Chondrocyte (in vitro differentiated cells): ENCODE results near the gene OR4K5. TPM values are rescaled to one million over a fixed set of nuclear protein-coding genes. Genes with fewer than 3 reads are reported as not detected.
A peak's percentile ranks its signal among the peaks of the same experiment; 100 is the strongest.

Experiments used
- DNase-seq: peaks from one replicate; pipeline ENCODE4 v3.0.0; 2021; ENCODE audit warnings: mixed read lengths, low spot score
- H3K27ac Mint-ChIP-seq: one replicate; pipeline ENCODE4 v1.8.0; 2021; ENCODE audit warnings: mild to moderate bottlenecking, moderate library complexity, mixed read lengths; ENCODE audit not compliant: unreplicated experiment
- H3K27me3 Mint-ChIP-seq: 2 replicates; pipeline ENCODE4 v1.8.0; 2021; ENCODE audit warnings: low read depth, mixed read lengths
- H3K36me3 Mint-ChIP-seq: 2 replicates; pipeline ENCODE4 v1.8.0; 2021; ENCODE audit warnings: low read depth, mixed read lengths
- H3K4me1 Mint-ChIP-seq: 2 replicates; pipeline ENCODE4 v1.8.0; 2021; ENCODE audit warnings: low read depth, mild to moderate bottlenecking, mixed read lengths
- H3K4me3 Mint-ChIP-seq: one replicate; pipeline ENCODE4 v1.8.0; 2021; ENCODE audit warnings: mild to moderate bottlenecking, moderate library complexity, mixed read lengths; ENCODE audit not compliant: unreplicated experiment
- H3K9me3 Mint-ChIP-seq: 2 replicates; pipeline ENCODE4 v1.8.0; 2021; ENCODE audit warnings: low read depth, mixed read lengths
- long read RNA-seq: library from polyadenylated mRNA; stranded (forward); transcript quantifications from one replicate; pipeline ENCODE4 v2.0.0, GENCODE V29; 2021
- total RNA-seq: library from RNA; stranded (reverse); gene quantifications from 3 replicates; pipeline ENCODE4 v1.2.1, GENCODE V29; 2021
- TF ChIP-seq, protein P1 (sequence below): fragments of 200-600 bp; sonication (generic); IDR thresholded peaks from 2 replicates; pipeline ENCODE4 v1.5.0; 2021; ENCODE audit warnings: antibody characterized with exemption, mild to moderate bottlenecking, moderate library complexity

Gene OR4K5, protein sequence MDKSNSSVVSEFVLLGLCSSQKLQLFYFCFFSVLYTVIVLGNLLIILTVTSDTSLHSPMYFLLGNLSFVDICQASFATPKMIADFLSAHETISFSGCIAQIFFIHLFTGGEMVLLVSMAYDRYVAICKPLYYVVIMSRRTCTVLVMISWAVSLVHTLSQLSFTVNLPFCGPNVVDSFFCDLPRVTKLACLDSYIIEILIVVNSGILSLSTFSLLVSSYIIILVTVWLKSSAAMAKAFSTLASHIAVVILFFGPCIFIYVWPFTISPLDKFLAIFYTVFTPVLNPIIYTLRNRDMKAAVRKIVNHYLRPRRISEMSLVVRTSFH
- not detected in 3 replicates for total RNA-seq
- long read RNA-seq = 0 reads

DNA sequence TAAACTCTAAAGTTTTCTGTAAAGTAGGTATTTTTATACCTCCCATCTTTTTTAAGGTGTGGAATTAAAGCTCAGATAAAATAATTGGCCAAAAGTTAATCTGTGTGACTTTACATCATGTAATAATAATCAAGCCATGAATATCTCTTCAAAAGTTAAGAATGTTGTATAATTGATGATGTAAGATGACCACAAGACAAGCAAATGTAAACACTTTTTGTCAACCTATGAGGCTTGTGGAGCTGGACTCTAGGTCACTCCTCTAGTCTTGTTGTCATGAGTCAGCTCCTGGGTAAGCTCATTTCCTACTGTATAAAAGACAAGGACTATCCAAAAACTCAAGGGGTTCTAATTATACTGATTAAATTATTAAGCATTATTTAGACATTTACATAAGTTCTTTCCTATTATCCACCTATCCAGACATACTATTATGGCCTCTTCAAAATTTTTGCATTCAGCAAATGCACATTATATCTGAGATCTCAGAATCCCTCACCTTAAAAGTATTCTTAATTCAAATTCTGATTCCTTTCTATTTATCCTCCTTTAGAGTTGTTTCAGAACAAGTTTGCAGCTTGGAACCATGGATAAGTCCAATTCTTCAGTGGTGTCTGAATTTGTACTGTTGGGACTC is at the start of gene OR4K5:
TSS of gene OR4K5 (plus strand) at position 587 of the 637 bp plus-strand sequence. CDS start at position 587, 0 bp downstream.
- DNase-seq = no peak
- no peaks in the 10 kb centered on the region for H3K4me1 Mint-ChIP-seq
- H3K4me3 Mint-ChIP-seq = no peak within 1 kb of the TSS
- TF ChIP-seq, protein P1, sequence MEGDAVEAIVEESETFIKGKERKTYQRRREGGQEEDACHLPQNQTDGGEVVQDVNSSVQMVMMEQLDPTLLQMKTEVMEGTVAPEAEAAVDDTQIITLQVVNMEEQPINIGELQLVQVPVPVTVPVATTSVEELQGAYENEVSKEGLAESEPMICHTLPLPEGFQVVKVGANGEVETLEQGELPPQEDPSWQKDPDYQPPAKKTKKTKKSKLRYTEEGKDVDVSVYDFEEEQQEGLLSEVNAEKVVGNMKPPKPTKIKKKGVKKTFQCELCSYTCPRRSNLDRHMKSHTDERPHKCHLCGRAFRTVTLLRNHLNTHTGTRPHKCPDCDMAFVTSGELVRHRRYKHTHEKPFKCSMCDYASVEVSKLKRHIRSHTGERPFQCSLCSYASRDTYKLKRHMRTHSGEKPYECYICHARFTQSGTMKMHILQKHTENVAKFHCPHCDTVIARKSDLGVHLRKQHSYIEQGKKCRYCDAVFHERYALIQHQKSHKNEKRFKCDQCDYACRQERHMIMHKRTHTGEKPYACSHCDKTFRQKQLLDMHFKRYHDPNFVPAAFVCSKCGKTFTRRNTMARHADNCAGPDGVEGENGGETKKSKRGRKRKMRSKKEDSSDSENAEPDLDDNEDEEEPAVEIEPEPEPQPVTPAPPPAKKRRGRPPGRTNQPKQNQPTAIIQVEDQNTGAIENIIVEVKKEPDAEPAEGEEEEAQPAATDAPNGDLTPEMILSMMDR = no peak
- no peak within 1 kb of the TSS for H3K27ac Mint-ChIP-seq
- no peaks in the 10 kb centered on the region for H3K27me3 Mint-ChIP-seq
- peaks cover 6% of the 10 kb centered on the region for H3K9me3 Mint-ChIP-seq
- no peaks in the 10 kb centered on the region for H3K36me3 Mint-ChIP-seq

DNA sequence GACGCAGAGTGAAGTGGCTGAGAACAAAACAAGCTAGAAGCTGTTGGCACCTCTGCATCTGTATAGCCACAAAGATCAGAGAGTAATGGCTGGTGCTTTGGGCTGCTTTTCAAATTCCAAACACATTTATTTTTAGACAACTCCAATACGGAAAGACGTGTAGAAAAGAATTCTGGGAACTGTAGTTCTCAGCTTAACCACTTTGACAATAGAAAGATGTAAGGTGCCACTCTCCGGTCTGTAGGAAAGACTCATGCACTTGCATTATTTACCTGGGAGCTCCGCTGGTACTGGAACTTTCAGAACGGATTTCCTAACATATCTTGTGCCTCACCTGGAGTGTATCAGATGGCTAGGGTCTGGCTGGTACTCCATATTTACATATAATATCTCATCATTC is 47.2 kb upstream of the OR4K5 start:
- Mint-ChIP-seq H3K4me1 (no peaks in the 10 kb centered on the region), H3K36me3 (no peaks in the 10 kb centered on the region), H3K27me3 (no peaks in the 10 kb centered on the region), H3K4me3 (no peak overlapping the region), H3K27ac (no peak overlapping the region), H3K9me3 (peaks cover 31% of the 10 kb centered on the region)
- DNase-seq = no peak
- TF ChIP-seq, protein P1 = no peak

DNA sequence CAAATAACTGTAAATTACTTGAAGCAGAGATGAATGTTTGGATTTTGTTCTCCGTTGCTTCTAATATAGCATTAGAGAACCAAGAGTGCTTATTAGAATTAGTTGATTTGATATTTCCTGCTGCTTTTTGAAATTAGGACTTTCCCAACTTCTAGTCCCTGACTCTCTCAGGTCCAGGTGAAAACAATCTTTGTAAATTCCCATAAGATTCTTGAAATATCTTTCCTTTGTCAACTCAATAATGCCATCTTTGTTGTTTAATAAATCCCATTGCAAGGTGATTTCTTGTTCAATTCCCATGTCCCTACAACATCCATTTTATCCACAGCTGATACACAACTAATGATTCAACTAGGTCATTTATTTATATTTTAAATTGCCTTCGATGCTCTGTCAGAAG is 45.6 kb upstream of the OR4K5 start, which contains the start of gene OR4K2:
TSS of gene OR4K2 (plus strand) at position 301 of the 400 bp plus-strand sequence. CDS start 1,126 bp downstream, outside the sequence.
- DNase-seq = no peak
- peaks cover 40% of the 10 kb centered on the region for H3K9me3 Mint-ChIP-seq
- no peak within 1 kb of the TSS for H3K4me3 Mint-ChIP-seq
- TF ChIP-seq, protein P1 = no peak
- no peaks in the 10 kb centered on the region for H3K36me3 Mint-ChIP-seq
- H3K27me3 Mint-ChIP-seq = no peaks in the 10 kb centered on the region
- no peak within 1 kb of the TSS for H3K27ac Mint-ChIP-seq
- H3K4me1 Mint-ChIP-seq = no peaks in the 10 kb centered on the region

DNA sequence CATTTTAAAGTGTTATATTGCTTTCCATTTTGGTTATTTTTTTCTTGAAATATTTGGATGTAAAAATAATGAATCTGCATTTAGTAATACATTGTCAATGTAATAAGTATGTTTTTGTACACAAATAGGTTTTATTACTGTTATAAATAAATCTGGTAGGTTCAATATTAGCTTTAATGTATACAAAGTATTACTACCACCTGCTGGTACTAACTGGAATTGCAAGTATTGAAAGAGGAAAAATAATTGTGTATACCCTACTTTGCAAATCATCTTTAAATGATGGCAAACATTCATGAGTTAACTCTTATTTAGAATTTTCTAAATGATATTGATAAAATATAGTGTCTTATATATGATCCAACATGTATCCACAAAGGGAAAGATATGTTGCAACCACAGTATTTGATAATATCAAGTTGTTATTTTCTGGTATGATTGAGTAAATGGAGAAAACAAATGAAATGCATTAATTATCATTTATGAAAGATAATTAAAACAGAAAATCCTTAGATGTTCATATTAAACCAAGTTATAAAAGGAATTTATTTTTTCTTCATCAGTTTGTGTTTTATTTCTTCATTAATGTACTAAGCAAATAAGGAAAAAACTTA is 42.3 kb upstream of the OR4K5 start:
- no peaks in the 10 kb centered on the region for H3K36me3 Mint-ChIP-seq
- TF ChIP-seq, protein P1 = peak; percentile 75
- H3K4me1 Mint-ChIP-seq = no peaks in the 10 kb centered on the region
- no peak overlapping the region for H3K27ac Mint-ChIP-seq
- H3K9me3 Mint-ChIP-seq = peaks cover 44% of the 10 kb centered on the region
- no peak for DNase-seq
- H3K4me3 Mint-ChIP-seq = no peak overlapping the region
- no peaks in the 10 kb centered on the region for H3K27me3 Mint-ChIP-seq

DNA sequence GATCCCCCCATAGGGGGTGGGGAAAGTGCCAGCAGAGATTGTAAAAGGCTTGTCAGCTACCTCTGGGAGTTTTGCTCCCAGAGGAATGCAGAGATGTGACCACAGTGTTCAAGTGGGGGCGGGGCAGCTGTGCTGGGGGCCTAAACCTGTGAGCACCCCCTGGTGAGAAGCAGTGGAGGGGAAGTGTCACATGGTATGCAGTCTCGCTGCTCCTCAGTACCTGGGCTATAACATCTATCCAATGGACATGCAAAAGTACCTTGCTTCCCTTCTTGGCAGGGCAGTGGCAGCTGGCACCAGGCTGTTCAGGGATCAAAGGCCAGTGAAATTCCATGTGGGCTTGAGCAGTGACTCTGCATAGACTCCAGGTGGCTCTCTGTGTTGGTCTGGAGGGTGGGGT is 25.1 kb upstream of the OR4K5 start:
- Mint-ChIP-seq H3K27ac (no peak overlapping the region), H3K4me1 (no peaks in the 10 kb centered on the region), H3K36me3 (no peaks in the 10 kb centered on the region), H3K9me3 (peaks cover 43% of the 10 kb centered on the region), H3K27me3 (no peaks in the 10 kb centered on the region), H3K4me3 (no peak overlapping the region)
- TF ChIP-seq, protein P1 = no peak
- no peak for DNase-seq
